AG08395 (cell line): ENCODE measurements around the gene LEFTY1.
"Not testable (repeated sequence)": the region's sequence is repeated elsewhere in the genome, so short reads cannot be mapped to it uniquely, and the experiment has no call there.

ENCODE experiments used
- DNase-seq: peaks from one replicate; pipeline ENCODE4 v3.0.0; 2012; ENCODE audit warnings: mixed read lengths, low spot score

LEFTY1 gene

DNA sequence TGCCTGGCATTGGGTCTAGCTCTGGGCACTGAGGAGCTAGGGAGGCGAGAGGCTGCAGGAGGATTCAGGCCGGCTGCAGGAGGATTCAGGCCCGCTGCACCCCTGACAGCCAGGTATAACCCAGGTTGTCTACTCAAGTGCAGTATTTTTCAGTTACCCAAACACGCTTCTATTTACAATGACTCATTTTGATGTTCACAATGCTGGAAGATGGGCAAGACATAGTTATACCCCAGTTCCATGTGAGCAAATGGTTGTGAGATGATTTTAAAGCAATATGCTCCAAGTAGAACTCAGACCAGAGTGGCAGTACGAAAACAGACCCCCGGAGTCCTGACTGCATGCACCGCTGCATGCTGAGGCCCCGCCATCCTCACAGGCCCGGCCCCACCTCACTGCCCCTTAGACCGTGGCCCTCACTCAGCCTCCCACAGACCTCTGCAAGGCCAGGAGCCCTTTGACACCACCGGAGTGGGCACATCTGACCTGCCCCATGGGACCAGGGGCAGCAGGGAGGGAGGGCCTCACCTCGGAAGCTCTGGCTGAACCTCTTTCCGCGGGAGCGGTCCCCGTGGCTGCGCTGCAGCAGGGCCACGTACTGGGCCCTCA, 553 bp downstream of the LEFTY1 start:
- no peak for DNase-seq

DNA sequence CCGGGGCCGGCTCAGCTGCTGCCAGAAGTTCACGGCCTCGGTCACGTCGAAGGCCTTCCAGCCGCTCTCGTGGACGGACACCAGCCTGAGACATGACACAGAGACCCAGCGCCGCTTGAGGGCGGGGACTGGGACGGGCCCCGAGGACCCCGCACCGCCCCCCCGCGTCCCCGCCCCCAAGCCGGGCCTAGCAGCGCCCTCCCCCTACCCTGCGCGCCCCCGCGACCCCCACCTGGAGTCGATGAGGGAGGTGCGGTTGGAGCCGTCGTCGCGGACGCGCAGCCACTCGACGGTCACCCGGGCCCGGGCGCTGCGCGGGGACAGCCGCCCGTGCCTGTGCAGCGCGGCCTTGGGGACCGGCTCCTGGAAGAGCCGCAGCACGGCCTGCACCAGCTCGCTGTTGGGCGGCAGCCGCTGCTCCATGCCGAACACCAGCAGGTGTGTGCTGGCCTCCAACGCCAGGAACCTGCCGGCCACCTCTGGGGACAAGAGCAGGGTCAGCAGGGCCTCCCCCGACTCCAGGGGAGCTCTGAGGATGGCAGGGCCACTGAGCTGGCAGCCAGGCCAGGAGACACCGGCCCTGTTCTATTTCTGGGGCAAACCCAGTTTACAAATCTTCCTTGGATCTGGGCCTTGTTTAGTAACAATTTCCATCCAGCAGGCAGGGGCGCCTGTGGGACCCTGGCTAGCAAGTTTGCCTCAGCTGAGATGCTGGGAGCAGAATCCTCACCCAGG, 1.2 kb downstream of the LEFTY1 start:
- DNase-seq, result not testable (repeated sequence)

DNA sequence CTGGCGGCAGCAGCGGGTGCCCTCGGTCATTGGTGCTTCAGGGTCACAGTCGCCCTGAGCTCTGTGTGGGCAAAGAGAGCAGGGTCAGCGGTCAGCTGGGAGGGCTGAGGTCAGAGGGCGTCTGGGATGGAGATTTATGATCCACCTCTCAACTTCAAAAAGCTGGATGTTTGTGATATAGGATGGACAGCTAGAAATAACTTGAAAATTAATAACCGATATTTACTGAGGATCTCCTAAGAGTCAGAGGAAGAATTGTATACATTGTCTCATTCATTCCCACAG, 2.0 kb downstream of the LEFTY1 start:
- no peak for DNase-seq

DNA sequence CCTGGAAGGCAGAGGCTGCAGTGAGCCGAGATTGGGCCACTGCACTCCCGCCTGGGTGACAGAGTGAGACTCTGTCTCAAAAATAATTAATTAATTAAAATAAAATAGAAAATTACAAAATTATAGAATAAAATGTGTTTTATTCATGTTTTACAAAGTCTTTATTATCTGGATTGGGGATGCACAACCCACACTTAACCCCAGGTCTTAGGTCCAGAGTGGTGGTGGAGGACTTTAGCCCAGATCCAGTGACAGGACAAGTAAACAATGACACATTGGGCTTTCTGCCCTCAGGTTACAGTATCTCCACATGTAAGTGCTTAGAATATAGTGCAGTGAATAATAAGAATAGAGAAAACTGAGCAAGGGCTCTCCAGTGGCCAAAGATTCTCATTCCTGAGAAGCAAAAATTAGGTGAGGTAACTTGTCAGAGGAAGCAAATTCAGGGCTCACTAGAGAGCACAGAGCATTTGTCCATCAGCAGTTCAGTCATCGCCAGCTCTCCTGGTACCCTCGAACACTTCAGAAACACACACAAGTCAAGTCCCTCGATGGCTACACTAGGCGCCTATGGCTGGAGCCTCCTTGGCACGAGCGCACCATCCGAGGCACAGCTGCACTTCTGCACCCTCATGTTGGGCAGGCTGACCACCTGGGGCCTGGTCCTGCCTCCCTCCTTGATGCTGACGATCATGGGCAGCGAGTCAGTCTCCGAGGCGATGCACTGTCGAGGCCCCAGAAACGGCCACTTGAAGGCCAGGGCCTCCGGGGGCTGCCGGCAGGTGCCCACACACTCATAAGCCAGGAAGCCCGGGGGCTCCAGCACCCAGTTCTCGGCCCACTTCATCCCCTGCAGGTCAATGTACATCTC, 2.6 kb downstream of the LEFTY1 start:
- DNase-seq, result no peak

DNA sequence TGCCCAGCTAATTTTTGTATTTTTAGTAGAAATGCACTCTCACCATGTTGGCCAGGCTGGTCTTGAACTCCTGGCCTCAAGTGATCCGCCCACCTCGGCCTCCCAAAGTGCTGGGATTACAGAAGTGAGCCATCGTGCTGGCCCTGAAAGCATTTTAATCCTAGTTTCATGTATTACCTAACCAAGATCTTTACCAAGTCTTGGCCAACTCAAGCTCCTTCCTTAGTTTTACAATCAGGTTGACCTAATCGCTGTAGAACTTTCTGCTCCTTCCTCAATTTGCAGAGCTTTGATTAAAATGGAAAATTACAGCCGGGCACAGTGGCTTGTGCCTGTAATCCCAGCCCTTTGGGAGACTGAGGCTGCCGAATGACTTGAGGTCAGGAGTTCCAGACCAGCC, 3.6 kb downstream of the LEFTY1 start:
- DNase-seq, result no peak

DNA sequence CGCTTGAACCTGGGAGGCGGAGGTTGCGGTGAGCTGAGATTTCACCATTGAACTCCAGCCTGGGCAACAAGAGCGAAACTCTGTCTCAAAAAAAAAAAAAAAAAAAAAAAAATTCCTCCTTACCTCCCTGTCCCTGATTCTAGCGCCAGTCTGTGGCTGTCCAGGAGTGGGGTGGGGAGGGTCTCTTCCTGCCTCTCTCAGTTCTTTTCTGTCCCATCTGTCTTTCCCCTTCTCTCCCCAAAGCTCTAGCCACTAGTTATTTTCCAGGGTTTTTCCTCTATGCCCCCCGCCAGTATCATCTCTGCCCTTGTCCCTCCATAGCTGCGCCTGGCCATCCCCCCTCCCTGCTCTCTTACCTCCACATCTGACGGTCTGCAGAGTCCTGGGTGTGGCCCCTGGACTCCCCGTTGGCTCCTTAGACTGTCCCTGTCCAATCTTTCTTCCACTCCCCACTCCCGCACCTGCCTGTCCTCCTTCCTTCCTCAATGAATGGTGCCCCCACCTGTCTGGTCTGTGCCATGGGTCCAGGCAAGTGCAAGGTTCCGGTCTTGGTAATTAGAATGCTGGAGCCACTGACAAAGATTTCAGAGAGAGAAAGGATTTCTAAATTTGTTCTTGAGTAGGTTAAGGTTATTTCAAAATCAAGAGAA, 5.2 kb downstream of the LEFTY1 start:
- no peak for DNase-seq

DNA sequence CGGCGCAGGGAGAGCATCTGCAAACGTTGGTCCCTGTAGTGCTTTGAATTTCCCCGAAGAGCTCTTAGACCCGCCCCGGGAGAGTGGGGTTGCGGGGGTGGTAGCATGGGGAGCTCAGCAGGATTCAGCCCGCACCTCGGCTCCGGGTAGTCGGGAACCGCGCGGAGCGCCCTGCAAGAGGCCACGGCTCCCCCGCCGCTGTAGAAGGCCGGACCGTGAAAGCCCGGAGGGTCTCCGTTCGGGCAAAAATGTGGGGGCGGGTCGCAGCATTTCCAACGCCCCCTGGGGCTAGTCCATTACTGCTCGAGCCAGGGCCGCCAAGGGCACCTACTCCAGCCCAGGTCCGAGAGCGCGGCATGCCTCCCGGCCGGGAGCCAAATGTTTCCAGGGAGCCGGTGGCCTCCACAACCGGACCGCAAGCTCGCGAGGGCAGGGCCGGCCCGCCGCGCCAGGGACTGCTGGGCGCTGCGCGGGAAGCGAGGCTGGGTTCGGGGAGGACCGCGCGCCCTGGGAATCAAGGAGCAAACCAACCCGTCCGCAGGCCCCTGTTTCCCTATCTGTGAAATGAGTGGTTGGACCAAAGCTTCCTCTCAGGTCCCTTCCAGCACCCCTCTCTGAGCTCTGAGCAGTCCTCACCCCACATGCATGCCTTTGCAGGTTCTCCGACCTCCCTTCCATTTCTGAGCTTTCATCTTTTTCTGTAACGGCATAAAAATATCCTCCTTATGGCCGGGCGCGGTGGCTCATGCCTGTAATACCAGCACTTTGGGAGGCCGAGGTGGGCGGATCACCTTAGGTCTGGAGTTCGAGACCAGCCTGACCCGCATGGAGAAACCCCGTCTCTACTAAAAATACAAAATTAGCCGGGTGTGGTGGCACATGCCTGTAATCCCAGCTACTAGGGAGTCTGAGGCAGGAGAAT, 6.0 kb downstream of the LEFTY1 start:
- peak; percentile 69 for DNase-seq

DNA sequence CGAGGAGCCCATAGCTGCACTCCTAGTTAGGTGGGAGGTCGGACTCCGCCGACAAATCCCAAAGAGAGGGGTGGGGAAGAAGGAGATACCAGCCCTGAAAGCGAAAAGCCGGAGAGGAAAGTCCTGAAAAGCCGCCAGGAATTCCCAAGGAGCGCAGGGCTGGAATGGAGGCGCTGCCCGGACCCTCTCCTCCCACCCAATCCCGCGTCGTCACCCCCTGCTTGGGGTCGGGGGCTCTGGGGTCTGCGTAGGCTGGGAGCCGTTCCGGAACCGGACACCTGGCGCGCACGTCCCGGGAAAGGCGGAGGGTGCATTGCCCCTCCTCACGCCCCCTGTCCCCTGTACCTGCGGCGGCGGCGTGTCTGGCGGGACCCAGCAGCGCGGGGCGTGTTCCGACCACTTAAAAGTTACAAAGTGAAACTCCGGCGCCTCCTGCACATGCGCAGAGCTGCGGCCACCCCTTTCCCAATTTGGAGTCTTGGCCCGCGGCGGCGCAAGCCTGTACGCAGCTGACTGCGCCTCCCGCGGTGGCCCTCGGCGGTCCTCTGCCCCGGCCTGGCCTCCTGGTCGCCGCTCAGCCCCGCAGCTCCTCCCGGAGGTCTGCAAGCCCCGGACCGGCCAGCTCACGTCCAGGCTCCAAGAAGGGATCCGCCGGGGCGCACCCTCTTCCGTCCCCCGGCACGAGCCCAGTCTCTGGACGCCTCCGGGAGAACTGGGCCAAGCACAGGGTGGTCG, 6.8 kb downstream of the LEFTY1 start, which contains the start of gene TMEM63A:
TSS of gene TMEM63A (minus strand) at position 422 of the 735 bp plus-strand sequence. CDS start 4,800 bp downstream, outside the sequence.
- peak; percentile 98 for DNase-seq

DNA sequence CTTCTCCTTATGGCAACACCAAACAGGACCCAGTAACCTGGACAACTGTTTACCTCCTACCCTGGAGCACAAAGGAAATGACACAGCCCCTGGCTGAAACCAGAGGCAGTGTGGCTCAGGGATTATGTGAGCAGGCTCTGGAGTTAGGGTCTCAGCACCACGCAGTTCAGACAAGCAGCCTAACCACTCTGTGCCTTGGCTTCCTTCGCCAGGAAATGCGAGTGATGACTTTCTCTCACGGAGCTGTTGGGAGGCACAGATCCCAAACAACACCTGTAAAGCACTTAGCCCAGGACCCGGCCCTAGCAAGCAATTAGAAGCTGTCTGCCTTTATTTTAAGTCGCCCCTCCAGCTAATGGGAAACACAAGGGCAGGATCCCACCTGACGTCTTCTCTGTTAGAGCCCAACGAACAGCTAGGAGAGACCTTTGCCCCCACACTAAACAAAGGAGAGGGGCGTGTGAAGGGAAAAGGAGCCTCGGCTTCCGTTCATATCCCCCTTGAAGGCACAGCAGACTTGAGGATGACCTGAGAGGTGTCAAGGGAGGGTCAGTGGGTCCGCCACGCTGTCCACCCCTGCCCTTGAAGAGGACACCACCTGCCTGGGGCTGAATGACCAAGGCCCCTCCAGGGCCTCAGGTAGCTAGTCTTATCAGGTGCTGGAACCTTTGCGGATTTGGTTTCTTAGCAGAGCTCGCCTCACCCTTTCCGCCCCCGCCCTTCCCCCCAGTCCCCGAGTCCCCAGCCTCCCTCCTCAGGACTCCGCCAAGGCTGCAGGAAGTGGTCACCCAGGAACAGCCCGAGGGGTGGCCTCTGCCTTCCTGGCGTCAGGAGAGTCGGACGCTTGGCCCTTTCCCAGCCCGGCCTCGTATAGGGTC, 7.6 kb downstream of the LEFTY1 start:
- DNase-seq, result peak; percentile 70

DNA sequence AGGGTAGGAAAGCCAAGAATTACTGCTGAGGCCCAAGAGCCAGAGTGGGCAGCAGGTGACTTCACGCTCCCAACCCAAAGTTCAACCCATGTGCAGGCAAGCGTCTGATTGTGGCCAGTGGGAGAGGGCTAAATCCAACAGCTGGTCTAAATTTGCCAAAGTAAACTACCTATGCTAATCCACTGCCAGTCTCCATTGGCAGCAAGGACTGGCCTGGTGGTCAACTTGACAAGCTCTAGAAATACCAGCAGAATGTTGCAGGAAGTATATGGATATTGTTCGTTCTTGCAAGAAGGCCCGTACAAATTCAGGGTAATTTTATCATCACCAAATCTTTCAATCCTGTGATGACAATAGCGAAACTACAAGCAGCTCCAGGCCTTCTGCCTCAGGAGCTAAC, 8.3 kb downstream of the LEFTY1 start:
- DNase-seq, result no peak

DNA sequence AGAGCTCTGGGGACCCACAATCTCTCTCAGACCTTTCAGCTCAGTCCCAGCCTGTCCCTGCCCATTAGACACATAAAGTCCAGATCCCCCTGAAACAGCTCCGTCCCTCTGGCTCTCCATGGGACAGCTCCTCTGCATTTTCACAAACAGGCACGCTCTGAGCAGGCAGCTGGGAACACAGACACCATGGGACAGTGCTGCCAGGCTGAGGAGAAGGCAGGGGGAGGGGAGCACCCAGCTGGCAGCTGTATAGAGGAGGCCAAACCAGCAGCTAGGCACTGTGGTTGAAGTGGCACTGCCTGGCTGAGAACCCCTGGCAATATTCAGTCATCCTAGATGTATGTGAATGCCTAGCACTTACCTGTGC, 8.7 kb downstream of the LEFTY1 start:
- no peak for DNase-seq

DNA sequence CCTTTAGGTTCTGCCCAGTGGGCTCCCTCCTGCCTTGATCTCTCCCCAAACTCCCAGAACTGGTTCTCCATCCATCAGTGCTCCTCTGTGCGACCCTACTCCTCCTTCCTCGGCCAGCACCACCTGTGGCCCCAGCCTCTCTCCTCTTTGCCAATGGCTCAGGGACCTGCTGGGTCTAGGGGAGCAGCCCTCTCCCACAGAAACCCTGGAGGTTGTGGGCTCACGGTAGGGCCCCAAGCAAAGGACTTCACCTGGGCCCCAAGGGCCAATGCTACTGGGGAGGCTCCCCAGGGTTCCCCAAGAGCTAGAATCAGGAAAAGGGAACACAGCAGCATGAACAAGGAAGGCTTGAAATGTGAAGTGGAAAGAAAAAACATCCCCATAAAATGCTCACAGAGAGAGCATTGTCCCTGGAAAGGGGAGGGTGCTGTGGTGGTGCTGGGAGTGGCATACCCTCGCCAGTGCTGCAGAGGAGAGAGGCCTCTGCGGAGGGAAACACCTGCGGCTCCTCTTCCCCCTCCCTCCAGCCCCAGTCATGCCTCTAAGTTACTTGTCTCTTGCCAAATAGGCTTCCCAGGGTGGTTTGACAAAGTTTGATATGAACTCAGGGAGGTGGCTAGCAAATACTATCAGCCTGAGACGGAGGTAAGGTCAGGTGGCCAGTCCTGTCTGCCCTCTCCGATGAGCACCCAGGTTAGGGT, 9.3 kb downstream of the LEFTY1 start:
- DNase-seq, result no peak

DNA sequence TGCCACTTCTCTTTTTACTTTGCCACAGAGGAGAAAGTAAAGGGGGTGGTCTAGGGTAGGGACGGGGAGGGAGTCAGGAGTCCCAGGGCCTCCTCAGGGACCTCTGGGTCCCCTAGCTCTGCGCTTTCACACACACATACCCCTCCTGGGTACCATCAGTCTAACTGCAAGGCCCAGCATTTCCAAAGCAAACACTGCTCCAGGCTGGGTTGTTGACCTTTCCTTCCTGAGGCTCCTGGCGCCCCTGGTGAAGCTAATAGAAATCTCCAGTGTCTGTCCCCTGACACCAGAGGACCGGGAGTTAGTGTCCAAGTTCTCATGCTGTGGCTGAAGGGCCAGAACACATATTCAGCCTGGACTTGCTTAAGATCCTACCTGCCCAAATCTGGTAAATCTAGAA, 10.7 kb downstream of the LEFTY1 start:
- DNase-seq, result no peak

DNA sequence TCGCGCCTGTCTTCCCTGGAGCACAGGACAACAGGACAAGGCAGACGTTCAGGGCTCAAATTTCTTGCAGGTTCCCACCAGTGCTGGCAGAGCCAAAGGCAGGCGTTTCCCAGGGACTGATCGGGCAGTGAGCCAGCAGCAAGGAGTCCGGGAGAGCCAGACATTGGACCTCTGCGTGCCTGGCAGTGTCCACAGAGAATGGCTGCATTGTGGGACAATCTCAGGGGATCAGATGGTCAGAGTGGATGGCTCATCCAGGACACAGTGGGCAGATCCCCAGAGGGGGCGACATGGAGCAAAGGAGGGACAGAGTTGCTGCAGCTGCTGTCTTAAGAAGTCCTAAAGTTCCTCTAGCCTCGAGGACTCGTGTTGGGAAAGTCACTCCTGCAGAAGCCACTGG, 11.4 kb downstream of the LEFTY1 start:
- peak; percentile 76 for DNase-seq

DNA sequence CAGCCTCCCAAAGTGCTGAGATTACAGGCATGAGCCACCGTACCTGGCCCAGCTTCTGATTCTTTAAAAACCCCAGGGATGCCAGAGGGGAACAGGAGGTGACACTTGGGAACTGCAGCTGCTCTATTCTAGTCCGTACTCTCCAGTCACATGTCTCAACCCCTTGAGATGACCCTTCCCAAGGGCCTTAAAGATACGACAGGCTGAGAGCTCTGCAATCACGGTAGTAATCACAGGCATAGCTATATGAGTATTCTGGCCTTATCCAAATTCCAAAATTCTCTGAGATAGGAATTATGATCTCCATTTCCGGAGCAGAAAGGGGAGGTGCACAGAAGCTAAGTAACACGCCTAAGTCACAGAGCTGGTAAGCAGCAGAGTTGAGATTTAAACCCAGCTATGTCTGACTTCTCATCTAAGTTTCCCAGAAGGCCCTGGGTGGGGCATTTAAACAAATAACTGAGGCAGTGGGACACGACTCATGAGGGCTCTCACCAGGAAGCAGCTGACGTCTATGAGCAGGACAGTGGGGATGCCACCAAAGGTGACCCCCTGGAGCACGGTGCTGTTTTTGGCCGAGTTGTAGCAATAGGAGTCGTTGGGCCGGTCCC, 11.9 kb downstream of the LEFTY1 start:
- DNase-seq, result no peak

DNA sequence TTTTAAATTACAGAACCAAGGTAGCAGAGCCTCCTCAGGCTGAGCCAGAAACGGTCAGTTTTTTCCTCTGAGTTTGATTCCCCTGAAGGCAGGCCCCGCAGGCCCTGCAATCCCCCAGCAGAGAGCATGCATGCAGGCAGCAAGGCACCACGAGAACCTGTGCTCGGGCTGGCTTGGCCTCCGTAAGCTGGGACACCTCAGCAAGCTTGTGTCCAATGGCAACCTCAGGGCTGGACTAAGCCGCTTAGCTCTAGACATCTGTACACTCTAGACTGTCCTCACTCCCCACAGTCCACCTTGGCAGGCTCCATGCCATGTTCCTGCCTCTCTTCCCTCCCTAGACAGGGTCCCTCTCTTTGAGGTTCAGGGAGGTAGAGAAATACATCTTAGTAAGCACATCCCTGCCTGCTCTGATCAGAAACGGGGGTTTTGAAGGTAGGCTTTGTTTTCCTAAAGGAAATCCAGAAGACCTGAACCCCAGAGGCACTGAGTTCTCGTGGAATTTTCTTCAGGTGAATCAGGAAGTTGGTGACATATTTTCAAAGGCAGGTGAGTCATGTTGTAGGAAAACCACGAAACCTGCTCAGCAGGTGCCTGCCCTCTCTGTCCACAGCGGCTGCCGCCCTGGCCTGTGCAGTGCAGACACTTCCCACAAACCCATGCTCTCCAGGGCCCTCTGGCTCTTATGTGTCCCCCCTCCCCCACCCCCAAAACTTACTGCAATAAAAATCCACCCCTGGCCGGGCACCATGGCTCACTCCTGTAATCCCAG, 13.7 kb downstream of the LEFTY1 start:
- no peak for DNase-seq

DNA sequence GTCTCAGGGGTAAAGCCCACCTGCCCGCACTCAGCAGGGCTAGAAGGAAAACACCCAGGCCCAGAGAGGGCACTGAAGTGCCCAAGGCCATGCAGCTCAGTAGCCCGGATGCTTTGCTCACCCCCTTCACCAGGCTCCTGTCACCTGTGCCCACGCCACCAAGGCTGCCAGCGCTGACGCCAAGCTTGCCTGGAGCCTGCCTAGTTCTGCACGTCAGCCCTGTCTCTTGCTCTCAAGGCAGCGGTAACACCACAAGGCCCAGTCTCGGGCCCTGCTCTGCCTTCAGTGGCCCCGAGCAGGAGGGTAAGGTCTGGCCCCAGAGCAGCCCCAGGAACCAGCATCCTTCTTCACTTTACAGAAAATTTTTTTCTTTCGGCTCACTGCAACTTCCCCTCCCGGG, 14.5 kb downstream of the LEFTY1 start:
- DNase-seq, result no peak

DNA sequence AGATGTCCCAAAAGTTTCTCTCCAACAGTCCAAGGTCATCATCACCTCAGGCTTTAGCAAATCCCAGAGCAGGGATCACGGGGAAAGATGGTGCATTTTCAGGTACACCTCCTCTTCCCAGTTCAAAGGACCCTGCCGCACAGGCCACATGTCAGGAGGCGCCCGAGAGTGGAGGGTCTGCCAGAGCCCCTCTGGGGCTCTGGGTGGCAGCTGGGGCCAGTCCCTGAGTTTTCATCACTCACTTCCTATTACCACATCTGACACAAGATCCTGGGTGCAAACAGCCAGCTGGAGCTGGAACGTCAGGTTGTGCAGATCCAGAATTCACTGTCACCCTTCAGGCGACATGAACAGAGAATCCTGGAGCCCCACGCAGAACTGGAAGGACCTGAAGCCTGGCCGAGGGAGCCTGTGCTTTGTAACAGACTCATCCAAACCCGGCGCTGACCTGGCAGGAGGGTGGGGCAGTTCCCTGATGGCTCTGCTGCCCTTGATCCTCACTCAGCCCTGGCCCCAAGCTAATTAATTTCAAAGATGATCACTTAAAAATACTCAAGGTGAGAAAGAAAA, 15.6 kb downstream of the LEFTY1 start:
- DNase-seq, result no peak
